WERI-Rb-1 (cell line): ENCODE data around the gene RCAN2.

Source experiments
- DNase-seq: peaks from one replicate; pipeline ENCODE4 v3.0.0-alpha.2; 2020
- H3K27ac ChIP-seq: fragments of 250-450 bp; sonication (Bioruptor Pico); 2 replicates; pipeline ENCODE4 v1.5.1; 2020; ENCODE audit warnings: mild to moderate bottlenecking, moderate library complexity
- H3K27me3 ChIP-seq: fragments of 250-450 bp; sonication (Bioruptor Pico); 2 replicates; pipeline ENCODE4 v1.5.1; 2021; ENCODE audit warnings: mild to moderate bottlenecking, low read depth, moderate library complexity; ENCODE audit not compliant: insufficient read depth, severe bottlenecking
- H3K36me3 ChIP-seq: fragments of 250-450 bp; sonication (Bioruptor Pico); 2 replicates; pipeline ENCODE4 v1.5.1; 2020; ENCODE audit warnings: mild to moderate bottlenecking, moderate library complexity
- H3K4me3 ChIP-seq: 2 replicates; pipeline ENCODE4 v1.5.1; 2011; ENCODE audit warnings: low read depth, mild to moderate bottlenecking, control low read depth, low read length
- H3K9me3 ChIP-seq: fragments of 250-450 bp; sonication (Bioruptor Pico); 2 replicates; pipeline ENCODE4 v1.5.1; 2021; ENCODE audit warnings: mild to moderate bottlenecking, moderate library complexity; ENCODE audit not compliant: severe bottlenecking
- TF ChIP-seq, protein P1 (sequence below): IDR thresholded peaks from 2 replicates; pipeline ENCODE4 v1.5.1; 2011; ENCODE audit warnings: low read depth, mild to moderate bottlenecking, control low read depth, inconsistent platforms, low read length

Gene RCAN2

DNA sequence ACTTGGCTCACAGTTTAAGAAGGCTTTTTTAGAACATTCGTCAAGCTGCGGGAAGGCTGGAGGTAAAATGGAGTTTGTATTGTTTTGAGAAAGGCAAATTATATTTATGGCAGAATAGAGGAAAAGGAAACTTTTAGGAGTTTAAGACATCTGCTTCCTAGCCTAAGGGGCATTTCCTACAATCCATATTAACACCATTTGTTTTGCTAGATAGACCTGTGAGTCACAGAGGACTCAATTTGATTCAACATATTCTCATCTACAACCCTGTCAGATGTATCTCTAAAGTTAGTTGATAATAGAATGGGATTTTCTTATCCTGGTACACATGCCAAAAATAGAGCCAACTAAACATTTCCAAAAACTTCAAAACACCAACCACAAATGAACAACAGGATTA, 35.0 kb downstream of the RCAN2 start:
- no peaks in the 10 kb centered on the region for H3K36me3 ChIP-seq
- TF ChIP-seq, protein P1, sequence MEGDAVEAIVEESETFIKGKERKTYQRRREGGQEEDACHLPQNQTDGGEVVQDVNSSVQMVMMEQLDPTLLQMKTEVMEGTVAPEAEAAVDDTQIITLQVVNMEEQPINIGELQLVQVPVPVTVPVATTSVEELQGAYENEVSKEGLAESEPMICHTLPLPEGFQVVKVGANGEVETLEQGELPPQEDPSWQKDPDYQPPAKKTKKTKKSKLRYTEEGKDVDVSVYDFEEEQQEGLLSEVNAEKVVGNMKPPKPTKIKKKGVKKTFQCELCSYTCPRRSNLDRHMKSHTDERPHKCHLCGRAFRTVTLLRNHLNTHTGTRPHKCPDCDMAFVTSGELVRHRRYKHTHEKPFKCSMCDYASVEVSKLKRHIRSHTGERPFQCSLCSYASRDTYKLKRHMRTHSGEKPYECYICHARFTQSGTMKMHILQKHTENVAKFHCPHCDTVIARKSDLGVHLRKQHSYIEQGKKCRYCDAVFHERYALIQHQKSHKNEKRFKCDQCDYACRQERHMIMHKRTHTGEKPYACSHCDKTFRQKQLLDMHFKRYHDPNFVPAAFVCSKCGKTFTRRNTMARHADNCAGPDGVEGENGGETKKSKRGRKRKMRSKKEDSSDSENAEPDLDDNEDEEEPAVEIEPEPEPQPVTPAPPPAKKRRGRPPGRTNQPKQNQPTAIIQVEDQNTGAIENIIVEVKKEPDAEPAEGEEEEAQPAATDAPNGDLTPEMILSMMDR: no peak
- H3K4me3 ChIP-seq: no peak overlapping the region
- H3K27ac ChIP-seq: no peak overlapping the region
- no peaks in the 10 kb centered on the region for H3K27me3 ChIP-seq
- no peak for DNase-seq
- no peaks in the 10 kb centered on the region for H3K9me3 ChIP-seq

DNA sequence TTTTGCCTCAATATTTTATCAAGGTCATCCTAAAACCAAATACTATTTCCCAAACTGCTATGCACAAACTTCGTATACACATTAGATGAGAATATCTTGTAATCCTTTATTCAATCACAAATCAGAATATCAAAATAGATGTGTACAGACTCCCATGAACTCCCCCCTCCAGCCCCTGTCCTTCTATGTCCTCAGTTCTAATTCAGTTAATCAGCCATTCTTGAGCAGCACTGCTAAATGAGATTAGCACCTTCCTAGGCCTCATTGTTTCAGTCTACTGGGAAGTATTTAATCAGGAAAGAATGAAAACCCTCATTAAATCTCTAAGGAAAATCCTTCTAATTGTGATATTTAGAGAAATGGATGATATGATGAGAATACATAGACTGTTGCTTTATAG, 36.6 kb downstream of the RCAN2 start:
- no peaks in the 10 kb centered on the region for H3K27me3 ChIP-seq
- H3K9me3 ChIP-seq: no peaks in the 10 kb centered on the region
- H3K27ac ChIP-seq: no peak overlapping the region
- TF ChIP-seq, protein P1: no peak
- no peaks in the 10 kb centered on the region for H3K36me3 ChIP-seq
- no peak overlapping the region for H3K4me3 ChIP-seq
- no peak for DNase-seq

DNA sequence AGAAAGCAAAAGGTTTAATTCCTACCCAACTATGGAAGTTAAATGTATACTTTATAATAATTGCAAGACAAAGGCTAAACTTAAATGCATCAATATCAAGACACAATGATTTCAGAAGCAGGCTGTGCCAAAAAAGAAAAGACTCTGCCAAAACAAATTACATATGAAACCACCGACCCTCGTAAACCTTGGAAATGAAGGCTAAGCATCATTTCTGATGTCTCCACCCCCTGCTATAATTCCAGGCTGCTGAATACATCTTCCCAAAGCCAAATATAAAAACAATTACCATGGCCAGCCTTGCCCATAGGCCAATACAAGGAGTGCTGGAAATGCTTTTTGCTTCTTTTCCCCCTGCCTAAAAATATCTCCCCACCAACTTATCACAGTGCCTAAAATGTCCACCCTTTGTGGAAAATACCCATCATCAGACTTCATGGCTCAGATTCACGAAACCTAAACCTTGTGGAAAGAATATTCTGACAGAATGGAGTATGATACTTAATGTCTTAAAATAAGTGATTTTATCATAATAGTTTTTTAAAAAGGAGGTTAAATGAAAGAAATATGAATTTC, 37.4 kb downstream of the RCAN2 start:
- no peak for DNase-seq
- TF ChIP-seq, protein P1: no peak
- H3K27me3 ChIP-seq: no peaks in the 10 kb centered on the region
- H3K27ac ChIP-seq: no peak overlapping the region
- no peaks in the 10 kb centered on the region for H3K36me3 ChIP-seq
- no peak overlapping the region for H3K4me3 ChIP-seq
- no peaks in the 10 kb centered on the region for H3K9me3 ChIP-seq

DNA sequence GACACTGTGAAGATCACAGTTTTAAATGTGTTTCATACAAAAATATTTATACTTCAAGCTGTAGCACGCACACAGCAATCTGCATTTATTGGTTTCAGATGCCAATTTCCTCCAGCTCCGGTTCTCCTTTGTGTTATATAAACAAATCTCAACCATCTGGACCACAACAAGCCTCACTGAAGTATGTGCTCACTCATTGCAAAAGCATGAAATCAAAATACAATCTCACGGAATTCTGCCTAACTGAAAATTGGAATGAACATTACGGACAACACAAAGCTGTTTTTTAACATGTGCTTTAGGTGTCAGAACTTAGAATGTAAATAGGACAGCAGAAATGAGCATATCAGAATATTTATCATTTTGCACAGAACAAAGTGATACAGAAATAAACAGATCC, 38.0 kb downstream of the RCAN2 start:
- no peak for DNase-seq
- Histone ChIP-seq H3K27ac (no peak overlapping the region), H3K4me3 (no peak overlapping the region)

DNA sequence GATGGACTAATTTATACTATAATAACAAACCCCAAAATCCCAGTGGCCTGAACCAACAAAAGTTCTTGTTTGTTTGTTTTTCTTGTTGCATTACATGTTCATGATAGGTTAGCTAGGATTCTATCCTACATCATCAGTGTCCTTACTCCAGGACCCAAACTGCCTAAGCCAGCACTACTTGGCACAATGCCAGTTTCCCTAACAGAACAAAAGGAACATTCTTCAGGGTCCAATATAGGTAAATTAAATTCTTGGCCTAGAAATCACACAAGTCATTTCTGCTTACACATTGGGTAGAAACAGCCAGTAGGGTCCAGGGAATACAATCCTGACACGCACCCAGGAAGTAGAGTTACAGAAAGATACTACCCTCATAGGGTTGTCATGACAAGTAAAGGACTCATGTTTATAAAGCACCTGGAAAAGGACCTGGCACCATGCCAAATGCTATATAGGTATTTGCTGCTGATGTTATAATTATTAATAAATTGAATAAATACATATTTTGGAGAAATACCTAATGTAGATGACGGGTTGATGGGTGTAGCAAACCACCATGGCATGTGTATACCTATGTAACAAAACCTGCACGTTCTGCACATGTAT, 38.8 kb downstream of the RCAN2 start:
- Histone ChIP-seq H3K27ac (no peak overlapping the region), H3K36me3 (no peaks in the 10 kb centered on the region), H3K4me3 (no peak overlapping the region), H3K9me3 (no peaks in the 10 kb centered on the region), H3K27me3 (no peaks in the 10 kb centered on the region)
- no peak for DNase-seq
- TF ChIP-seq, protein P1: no peak

More for the DNA sequence above, 38.0 kb downstream of the RCAN2 start:
- H3K9me3 ChIP-seq: no peaks in the 10 kb centered on the region
- H3K36me3 ChIP-seq: no peaks in the 10 kb centered on the region
- no peaks in the 10 kb centered on the region for H3K27me3 ChIP-seq
- TF ChIP-seq, protein P1: no peak

DNA sequence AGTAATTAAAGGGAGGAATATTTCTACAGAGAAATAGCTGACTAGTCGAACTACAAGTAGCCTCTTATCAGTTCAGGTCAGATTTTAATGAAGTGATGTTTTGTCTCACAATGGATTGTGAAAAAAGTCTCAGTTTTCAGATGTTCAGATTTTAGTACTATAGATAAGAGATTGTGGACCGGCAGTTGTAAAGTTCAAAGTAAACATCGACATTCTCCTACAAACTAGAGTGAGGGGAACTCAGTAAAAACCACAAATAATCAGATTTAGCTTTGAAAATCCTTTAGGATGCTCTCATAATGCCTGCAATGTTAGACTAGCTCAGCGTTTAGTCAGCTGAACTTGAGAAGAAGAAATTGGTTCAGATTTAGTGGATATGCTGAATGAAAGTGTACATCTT, 39.9 kb downstream of the RCAN2 start:
- H3K27me3 ChIP-seq: no peaks in the 10 kb centered on the region
- no peak overlapping the region for H3K4me3 ChIP-seq
- DNase-seq: no peak
- H3K9me3 ChIP-seq: no peaks in the 10 kb centered on the region
- no peak overlapping the region for H3K27ac ChIP-seq
- TF ChIP-seq, protein P1: no peak
- H3K36me3 ChIP-seq: no peaks in the 10 kb centered on the region
